Superior temporal gyrus (tissue), 1 donor: ENCODE data around the gene SOBP.
"Not testable (repeated sequence)": the region's sequence is repeated elsewhere in the genome, so short reads cannot be mapped to it uniquely, and the experiment has no call there.

Experiments
- DNase-seq: peaks from one replicate; pipeline ENCODE4 v3.0.0-alpha.2; 2016; ENCODE audit errors: extremely low spot score

The SOBP gene

DNA sequence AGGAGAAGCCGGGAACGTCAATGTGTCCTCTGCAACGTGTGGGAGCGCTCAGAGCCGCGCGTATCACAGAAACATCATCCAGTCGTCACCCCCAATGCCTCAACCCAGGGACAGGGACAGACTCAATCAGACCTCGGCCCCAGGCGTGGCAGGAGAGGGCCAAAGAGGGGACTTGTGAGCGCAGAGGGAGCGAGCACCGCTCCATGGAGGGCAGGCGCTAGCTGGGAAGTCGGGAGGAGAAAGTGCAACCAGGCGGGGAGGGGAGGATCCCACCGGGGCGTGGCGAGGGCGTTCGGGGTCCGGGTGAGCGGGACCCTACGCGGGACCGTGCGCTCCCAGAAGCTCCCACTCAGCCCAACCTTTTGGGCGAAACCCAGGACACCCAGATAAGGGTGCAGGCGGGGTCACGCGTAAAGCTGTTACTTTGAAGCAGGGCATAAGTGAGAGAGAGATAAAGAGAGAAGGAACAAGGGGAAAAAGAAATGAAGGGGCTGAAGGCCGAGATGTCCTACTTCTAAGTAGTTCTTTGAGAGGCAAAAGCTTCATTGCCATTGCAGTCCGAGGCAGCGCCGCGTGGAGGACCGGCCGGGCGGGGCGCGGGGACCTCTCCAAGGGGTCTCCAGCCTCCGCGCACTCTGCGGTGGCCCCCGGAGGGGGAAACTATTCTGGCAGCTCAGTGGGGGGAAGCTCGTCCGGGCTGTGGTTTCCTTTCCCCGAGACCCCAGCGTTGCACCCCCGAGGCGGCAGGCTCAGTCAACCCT is 862 bp upstream of the SOBP start:
- peak; percentile 51 for DNase-seq

- peak; percentile 46 for DNase-seq
These were observed 735 bp downstream of the SOBP start for GRCh38 chr6:107490566-107491137.

GRCh38 chr6:107491138-107491609 is 1.3 kb downstream of the SOBP start:
- peak; percentile 61 for DNase-seq

DNA sequence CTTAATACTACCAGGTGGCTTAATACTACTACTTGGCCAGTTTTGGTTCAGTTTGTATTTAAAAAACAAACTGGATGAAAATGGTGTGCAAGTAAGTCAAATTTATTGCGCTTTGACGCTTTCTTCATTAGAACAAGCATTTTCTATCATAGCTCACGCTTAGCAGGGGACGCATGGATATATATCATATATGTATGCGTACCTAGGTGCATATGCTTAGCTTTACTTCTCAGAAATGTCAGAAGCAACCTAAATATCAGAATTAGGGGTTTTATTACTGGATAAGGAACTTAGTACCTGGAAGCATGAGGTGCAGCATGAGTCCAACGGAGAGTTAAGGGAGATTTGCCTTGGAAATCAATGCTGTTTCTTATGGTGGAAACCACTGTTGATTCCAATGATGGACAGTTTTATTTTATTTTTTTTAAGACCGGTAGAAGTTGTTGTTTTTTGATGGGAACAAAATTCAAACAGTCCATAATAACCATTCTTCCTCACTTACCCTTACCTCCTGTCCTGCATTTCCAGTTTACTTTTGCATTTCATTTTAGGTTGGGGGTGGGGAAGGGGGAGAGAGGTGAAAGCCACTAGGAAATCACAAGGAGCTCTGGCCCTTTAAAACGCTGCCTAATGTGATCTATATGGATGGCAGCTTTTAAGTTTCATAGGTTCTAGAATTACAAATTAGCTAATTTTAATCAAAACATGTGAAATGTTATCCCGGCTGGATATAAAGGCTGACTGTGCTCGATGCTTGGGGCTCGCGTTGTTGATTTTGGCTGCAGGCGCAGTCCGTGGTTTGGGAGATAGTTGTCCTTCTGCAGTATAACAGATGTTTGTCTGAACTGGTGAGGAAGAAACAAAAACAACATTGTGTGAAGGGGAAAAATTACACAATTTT is 2.1 kb downstream of the SOBP start:
- peak; percentile 91 for DNase-seq

DNA sequence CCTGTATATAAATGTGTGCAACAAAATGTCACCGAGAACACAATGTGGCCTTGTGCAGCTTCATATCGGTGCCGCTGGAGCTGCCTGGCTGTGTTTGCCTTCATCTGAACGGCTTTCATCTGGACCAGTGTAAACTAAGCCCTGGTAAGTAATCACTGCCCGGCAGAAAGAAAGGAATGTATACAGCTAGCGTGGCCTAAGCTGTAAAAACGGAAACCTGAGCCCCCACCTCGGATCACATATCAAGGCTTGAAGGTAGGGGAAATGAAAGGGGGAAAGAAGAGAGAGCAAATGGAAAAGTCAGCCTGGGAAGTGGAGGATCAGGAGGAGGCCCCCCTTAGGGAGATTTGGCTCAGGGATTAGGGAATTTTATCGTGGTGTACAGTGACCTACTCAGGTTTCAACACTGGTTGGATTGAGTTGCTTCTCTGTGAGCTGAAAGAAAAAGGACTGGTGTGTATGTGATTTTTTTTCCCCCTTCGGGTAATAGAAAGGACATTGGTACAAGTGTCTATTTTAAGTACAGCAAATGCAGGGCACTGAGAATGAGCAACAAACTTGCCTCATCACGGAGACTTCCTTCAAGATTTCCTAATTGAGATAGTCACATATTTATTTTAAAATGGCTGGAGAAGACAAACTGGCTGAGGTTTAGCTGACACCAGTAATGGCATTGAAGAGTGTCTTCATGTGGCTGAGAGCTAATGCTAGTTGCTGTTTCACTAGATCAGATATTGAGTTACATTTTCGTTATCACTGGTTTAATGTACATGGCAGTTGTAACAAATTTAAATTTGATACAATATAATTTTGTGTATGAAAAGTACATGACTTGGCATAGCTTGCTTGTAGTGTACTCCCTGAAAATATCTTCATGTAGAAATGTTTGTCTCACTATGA is 3.5 kb downstream of the SOBP start:
- peak; percentile 82 for DNase-seq

GRCh38 chr6:107495196-107495643 is 5.3 kb downstream of the SOBP start:
- DNase-seq = peak; percentile 70

DNA sequence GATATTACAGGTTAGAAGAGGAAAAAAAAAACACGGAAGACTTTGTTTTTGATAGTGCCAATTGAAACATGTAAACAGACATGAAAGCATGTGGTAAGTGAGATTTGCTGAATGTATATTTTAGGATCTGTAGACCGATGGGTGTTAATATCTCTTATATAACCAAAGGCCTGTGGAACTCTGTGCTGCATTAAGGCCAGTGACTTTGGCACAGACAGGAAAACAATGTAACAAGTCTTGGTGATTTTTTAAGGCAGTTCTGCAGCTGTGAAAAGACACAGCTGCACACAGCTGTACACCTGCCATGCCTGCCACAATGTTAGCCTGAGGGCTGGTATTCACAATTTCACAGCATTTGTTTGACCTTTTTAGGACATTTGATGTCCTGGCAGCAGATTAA is 6.1 kb downstream of the SOBP start:
- peak; percentile 60 for DNase-seq

- no peak for DNase-seq
These were observed 7.2 kb downstream of the SOBP start for GRCh38 chr6:107496892-107497684.

- DNase-seq = no peak
These were observed 14.5 kb downstream of the SOBP start for GRCh38 chr6:107504270-107505026.

- no peak for DNase-seq
These were observed 16.2 kb downstream of the SOBP start for GRCh38 chr6:107506145-107506544.

DNA sequence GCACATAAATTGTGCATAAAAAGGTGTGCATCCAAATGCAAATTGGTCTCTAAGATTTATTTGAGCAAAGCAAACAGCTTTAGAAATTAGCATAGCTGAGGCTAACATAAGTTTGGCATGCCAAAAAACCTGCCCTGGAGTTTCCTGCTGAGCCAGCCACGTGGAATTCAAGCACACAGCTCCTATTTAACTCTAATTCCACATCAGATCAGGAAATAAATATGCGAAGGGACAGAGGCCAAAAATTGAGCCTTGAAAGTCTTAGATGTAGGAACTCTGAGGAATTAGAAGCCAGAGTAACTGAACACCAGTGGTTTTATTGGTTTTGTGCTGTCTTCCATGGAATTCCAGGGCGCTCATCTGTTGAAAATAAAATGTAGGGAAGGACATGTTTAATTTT is 19.6 kb downstream of the SOBP start:
- no peak for DNase-seq

GRCh38 chr6:107510108-107510507 is 20.2 kb downstream of the SOBP start:
- DNase-seq = no peak

DNA sequence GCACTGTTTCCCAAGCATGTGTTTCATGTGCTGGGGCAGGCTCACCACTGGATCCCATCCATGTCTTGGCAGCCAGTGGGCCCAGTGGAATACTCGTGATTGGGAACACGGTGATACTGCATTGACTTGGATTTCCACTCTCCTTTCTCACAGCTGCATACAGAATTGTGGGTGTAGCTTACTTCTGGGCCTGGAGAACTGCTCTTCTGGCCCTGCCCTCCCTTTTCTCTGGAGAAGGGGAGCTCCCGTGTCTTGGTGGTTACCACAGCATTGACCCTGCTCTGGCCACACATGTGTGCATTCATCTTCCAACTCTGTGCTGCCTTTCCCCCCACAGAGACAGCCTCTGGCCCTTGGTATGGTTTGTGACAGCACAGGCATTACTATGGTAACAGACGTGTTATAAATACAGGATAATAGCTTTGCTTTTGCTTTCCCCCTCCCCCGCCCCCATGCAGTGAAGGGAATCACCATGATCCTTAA is 21.6 kb downstream of the SOBP start:
- DNase-seq = no peak

DNA sequence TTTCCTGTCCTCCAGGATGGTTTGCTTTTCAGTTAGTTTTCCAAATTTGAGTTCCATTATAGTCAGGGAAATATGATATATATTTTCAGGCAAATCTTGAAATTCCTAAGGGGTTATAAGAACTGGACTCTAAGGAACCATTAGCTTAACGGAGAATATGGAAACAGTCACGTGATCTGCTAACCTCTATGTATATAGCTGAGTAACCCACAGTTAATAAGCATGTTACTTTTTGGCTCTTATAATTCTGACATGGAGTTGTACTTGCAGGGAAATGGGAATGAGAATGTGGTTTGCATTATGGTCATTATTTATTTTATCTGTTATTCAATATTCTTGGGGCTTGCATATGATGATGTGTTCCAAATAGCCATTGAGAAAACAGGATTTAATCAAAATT is 23.3 kb downstream of the SOBP start:
- DNase-seq = no peak

- DNase-seq = no peak
These were observed 26.0 kb downstream of the SOBP start for GRCh38 chr6:107515955-107516354.

DNA sequence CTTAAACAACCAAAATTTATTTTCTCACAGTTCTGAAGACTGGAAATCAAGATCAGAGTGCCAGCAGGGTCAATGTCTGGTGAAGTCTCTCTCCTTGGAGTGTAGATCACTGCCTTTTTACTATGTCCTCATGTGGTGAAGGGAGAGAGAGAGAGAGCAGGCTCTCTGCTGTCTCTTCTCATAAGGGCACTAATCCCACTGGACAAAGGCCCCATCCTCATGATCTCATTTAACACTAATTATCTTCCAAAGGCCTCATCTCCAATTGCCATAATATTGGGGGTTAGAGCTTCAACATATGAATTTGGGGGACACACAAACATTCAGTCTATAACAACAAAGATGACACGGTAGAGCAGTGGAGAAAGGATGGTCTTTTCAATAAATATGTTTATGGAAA is 27.4 kb downstream of the SOBP start:
- no peak for DNase-seq

DNA sequence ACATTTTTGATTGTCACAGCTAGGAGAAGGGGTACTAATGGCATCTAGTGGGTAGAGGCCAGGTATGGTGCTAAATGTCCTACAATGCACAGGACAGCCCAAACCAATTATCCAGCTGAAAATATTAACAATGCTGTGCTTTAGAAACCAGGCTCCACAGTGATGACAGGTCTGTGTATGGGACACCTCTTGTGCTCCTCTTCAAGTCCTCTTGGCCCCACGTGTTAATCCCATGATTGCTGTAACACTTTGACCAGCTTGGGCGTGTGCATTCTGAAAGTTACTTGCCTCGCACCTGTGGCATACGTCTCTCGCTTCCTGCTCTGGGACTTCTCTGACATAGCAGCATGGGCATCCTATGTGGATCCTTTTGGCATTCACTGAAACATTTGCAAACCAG is 29.3 kb downstream of the SOBP start:
- DNase-seq = not testable (repeated sequence)

DNA sequence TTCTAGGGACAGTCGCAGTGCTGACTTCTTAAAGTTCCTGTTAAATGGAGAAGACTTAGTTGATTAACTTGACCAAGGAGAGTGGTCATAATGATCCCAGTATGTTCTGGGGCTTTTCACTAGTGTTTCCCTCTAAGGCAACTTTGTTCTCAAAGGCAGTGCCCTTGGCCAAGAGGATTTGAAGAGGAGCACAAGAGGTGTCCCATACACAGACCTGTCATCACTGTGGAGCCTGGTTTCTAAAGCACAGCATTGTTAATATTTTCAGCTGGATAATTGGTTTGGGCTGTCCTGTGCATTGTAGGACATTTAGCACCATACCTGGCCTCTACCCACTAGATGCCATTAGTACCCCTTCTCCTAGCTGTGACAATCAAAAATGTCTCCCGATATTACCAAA is 30.8 kb downstream of the SOBP start:
- not testable (repeated sequence) for DNase-seq

GRCh38 chr6:107523054-107523791 is 33.3 kb downstream of the SOBP start:
- no peak for DNase-seq
